ENCODE measurements around the gene PPME1.

PPME1 gene

DNA sequence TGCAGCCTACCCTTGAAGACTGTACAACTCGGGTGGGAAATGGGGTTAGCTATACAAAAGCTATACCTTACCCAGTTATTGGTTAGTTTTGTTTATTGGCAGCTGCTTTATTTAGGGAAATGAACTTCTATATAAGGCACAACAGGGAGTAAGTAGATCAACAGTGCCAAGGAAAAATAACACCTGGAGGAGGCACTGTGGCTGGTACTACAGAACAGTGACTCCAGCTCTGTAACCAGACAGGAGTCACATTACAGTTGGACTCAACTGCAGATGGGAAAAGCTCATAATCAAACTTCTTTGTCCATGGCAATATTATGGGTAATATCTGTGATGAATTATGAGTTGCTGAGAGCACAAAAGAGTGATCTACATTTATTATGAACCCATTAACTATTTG is 126.4 kb downstream of the PPME1 start:
- Histone ChIP-seq H3K9me3 (ENCODE audit: control insufficient read depth in 1 of 2, low read length in 2 of 2) (no peaks in the 10 kb centered on the region), H3K4me3 (ENCODE audit: low read depth in 1 of 2, low read length in 2 of 2) (no peak overlapping the region), H3K9ac (ENCODE audit: low read depth in 1 of 2, low read length in 2 of 2) (no peak overlapping the region), H3K36me3 (ENCODE audit: control insufficient read depth in 1 of 2, insufficient read depth in 2 of 2, low read length in 2 of 2) (no peaks in the 10 kb centered on the region), H3K4me1 (ENCODE audit: control insufficient read depth in 1 of 2, insufficient read depth in 2 of 2, low read length in 2 of 2) (no peaks in the 10 kb centered on the region), H3K27me3 (ENCODE audit: control insufficient read depth in 1 of 2, insufficient read depth in 2 of 2, low read length in 2 of 2) (no peaks in the 10 kb centered on the region), H3K27ac (ENCODE audit: low read depth, low read length) (no peak overlapping the region)

- Histone ChIP-seq H3K36me3 (ENCODE audit: control insufficient read depth in 1 of 2, insufficient read depth in 2 of 2, low read length in 2 of 2) (no peaks in the 10 kb centered on the region), H3K9me3 (ENCODE audit: control insufficient read depth in 1 of 2, low read length in 2 of 2) (no peaks in the 10 kb centered on the region), H3K27ac (ENCODE audit: low read depth, low read length) (no peak overlapping the region), H3K4me3 (ENCODE audit: low read depth in 1 of 2, low read length in 2 of 2) (no peak overlapping the region), H3K4me1 (ENCODE audit: control insufficient read depth in 1 of 2, insufficient read depth in 2 of 2, low read length in 2 of 2) (no peaks in the 10 kb centered on the region), H3K9ac (ENCODE audit: low read depth in 1 of 2, low read length in 2 of 2) (no peak overlapping the region), H3K27me3 (ENCODE audit: control insufficient read depth in 1 of 2, insufficient read depth in 2 of 2, low read length in 2 of 2) (no peaks in the 10 kb centered on the region)
Measured at GRCh38 chr11:74299015-74299414, 127.9 kb downstream of the PPME1 start.
